NCI-H526 (cell line): ENCODE measurements around the gene FBXL4.

Source experiments
- DNase-seq, 2 experiments: peaks; one replicate each; lab custom pipeline; 2025; lab: John Stamatoyannopoulos, UW

Gene FBXL4

GRCh38 chr6:98824902-98825599, 122.7 kb downstream of the FBXL4 start:
- peak in 1 of 2 experiments; percentile 48 for DNase-seq

- peak in 1 of 2 experiments; percentile 57 for DNase-seq
Measured at GRCh38 chr6:98824162-98824901, 123.4 kb downstream of the FBXL4 start.

- DNase-seq = peak; percentile 22 to 44
Measured at GRCh38 chr6:98823428-98824161, 124.2 kb downstream of the FBXL4 start.

- no peak for DNase-seq
Measured at GRCh38 chr6:98821756-98822405, 125.9 kb downstream of the FBXL4 start.
